Measurements from ENCODE around the gene RNF113B. TPM values are rescaled to one million over a fixed set of nuclear protein-coding genes. Genes with fewer than 3 reads are reported as not detected.

RNF113B gene
- total RNA-seq, 1 donor from 2014 or later: not detected

- Histone ChIP-seq H3K4me2 (no peak overlapping the region), H3K36me3 (no peaks in the 10 kb centered on the region), H4K20me1 (ENCODE audit: low read depth) (peaks cover 68% of the 10 kb centered on the region), H3K27me3 (no peaks in the 10 kb centered on the region), H3K9ac (no peak overlapping the region), H3K27ac (no peak overlapping the region), H3K79me2 (ENCODE audit: low read depth) (peaks cover 96% of the 10 kb centered on the region), H3F3A (ENCODE audit: low read depth) (peaks cover 20% of the 10 kb centered on the region), H2AFZ (replicated peaks) (no peak overlapping the region), H3K4me3 (no peak overlapping the region), H3K9me3 (ENCODE audit: low read depth) (no peaks in the 10 kb centered on the region), H3K4me1 (no peaks in the 10 kb centered on the region)
- no peak for DNase-seq (ENCODE audit: low spot score)
- H3K36me3 Mint-ChIP-seq: peaks cover 18% of the 10 kb centered on the region
- peaks cover 3% of the 10 kb centered on the region for H3K9me3 Mint-ChIP-seq
- no peak for TF ChIP-seq EZH2 (IDR thresholded peaks at IDR 0.05)
- no peak for TF ChIP-seq CTCF (IDR thresholded peaks at IDR 0.05)
- no peak for TF ChIP-seq EZH2phosphoT487 (IDR thresholded peaks at IDR 0.05)
- no peak overlapping the region for H3K27ac Mint-ChIP-seq
- no peak overlapping the region for H3K4me3 Mint-ChIP-seq
- H3K4me1 Mint-ChIP-seq: peaks cover 18% of the 10 kb centered on the region
- H3K27me3 Mint-ChIP-seq (ENCODE audit: insufficient read depth, low read depth): no peaks in the 10 kb centered on the region
Measured at GRCh38 chr13:98155475-98156109, 21.5 kb downstream of the RNF113B start.

GRCh38 chr13:98150832-98151479, 26.1 kb downstream of the RNF113B start:
- H3K4me1 ChIP-seq: peaks cover 19% of the 10 kb centered on the region
- no peak for TF ChIP-seq CTCF (IDR thresholded peaks at IDR 0.05)
- no peak for TF ChIP-seq EZH2 (IDR thresholded peaks at IDR 0.05)
- no peak for TF ChIP-seq EZH2phosphoT487 (IDR thresholded peaks at IDR 0.05)
- no peak overlapping the region for H3K27ac Mint-ChIP-seq
- no peak overlapping the region for H3K9ac ChIP-seq
- H3K9me3 ChIP-seq (ENCODE audit: low read depth): no peaks in the 10 kb centered on the region
- no peak for DNase-seq (ENCODE audit: low spot score)
- no peak overlapping the region for H2AFZ ChIP-seq (replicated peaks)
- peaks cover 37% of the 10 kb centered on the region for H3F3A ChIP-seq (ENCODE audit: low read depth)
- no peak overlapping the region for H3K4me2 ChIP-seq
- peaks cover 95% of the 10 kb centered on the region for H3K79me2 ChIP-seq (ENCODE audit: low read depth)
- no peak overlapping the region for H3K4me3 ChIP-seq
- H3K4me3 Mint-ChIP-seq: no peak overlapping the region
- no peaks in the 10 kb centered on the region for H3K27me3 Mint-ChIP-seq (ENCODE audit: insufficient read depth, low read depth)
- H3K36me3 Mint-ChIP-seq: peaks cover 32% of the 10 kb centered on the region
- H3K27me3 ChIP-seq: no peaks in the 10 kb centered on the region
- H4K20me1 ChIP-seq (ENCODE audit: low read depth): peaks cover 72% of the 10 kb centered on the region
- peaks cover 35% of the 10 kb centered on the region for H3K4me1 Mint-ChIP-seq
- H3K9me3 Mint-ChIP-seq: no peaks in the 10 kb centered on the region
- no peaks in the 10 kb centered on the region for H3K36me3 ChIP-seq
- no peak overlapping the region for H3K27ac ChIP-seq

- Histone ChIP-seq H3K4me2 (no peak overlapping the region), H3K79me2 (ENCODE audit: low read depth) (peaks cover 89% of the 10 kb centered on the region), H3K4me1 (peaks cover 36% of the 10 kb centered on the region), H3K9me3 (ENCODE audit: low read depth) (no peaks in the 10 kb centered on the region), H2AFZ (replicated peaks) (no peak overlapping the region), H3K4me3 (no peak overlapping the region), H3K27ac (no peak overlapping the region), H3K27me3 (peaks cover 1% of the 10 kb centered on the region), H3K9ac (no peak overlapping the region), H3K36me3 (no peaks in the 10 kb centered on the region), H3F3A (ENCODE audit: low read depth) (peaks cover 48% of the 10 kb centered on the region), H4K20me1 (ENCODE audit: low read depth) (peaks cover 76% of the 10 kb centered on the region)
- TF ChIP-seq EZH2 (IDR thresholded peaks at IDR 0.05) (no peak), EZH2phosphoT487 (IDR thresholded peaks at IDR 0.05) (no peak), CTCF (IDR thresholded peaks at IDR 0.05) (no peak)
- no peak for DNase-seq (ENCODE audit: low spot score)
- peaks cover 23% of the 10 kb centered on the region for H3K36me3 Mint-ChIP-seq
- H3K27me3 Mint-ChIP-seq (ENCODE audit: insufficient read depth, low read depth): peaks cover 2% of the 10 kb centered on the region
- no peak overlapping the region for H3K4me3 Mint-ChIP-seq
- H3K4me1 Mint-ChIP-seq: peaks cover 52% of the 10 kb centered on the region
- peak overlapping the region; percentile 28 for H3K27ac Mint-ChIP-seq
- H3K9me3 Mint-ChIP-seq: no peaks in the 10 kb centered on the region
Measured at GRCh38 chr13:98147521-98147920, 29.5 kb downstream of the RNF113B start.
